HCT116 (cell line): ENCODE data around the gene AATF. TPM values are rescaled to one million over a fixed set of nuclear protein-coding genes. Genes with fewer than 3 reads are reported as not detected.

Experiments used
- ATAC-seq: fragments of 200-7000 bp; cut with Tn5 transposase; 2 replicates; pipeline ENCODE4 v1.9.1; 2020; ENCODE audit warnings: mild to moderate bottlenecking, moderate library complexity
- BruUV-seq: library from RNA; stranded (reverse); fragments of 400-500 nt; replicated peaks from 2 replicates; lab custom pipeline; 2021; lab: Mats Ljungman, UMichigan
- CTCF ChIA-PET: fragments of 300-600 bp; sonication (Branson Sonifier 250); formaldehyde crosslinking; loops from one replicate; lab custom pipeline; 2021; ENCODE audit warnings: antibody characterized with exemption; lab: Charles Lee
- POLR2A ChIA-PET: fragments of 300-600, 350-600 bp; sonication (Branson Sonifier 250); formaldehyde crosslinking; loops from one replicate; lab custom pipeline; 2021; ENCODE audit warnings: antibody characterized with exemption; lab: Charles Lee
- RAD21 ChIA-PET, 2 experiments: fragments of 300-600 bp; sonication (Branson Sonifier 250); formaldehyde crosslinking; loops; one replicate each; lab custom pipeline; 2023; ENCODE audit warnings: low total read pairs in 2 of 2; ENCODE audit not compliant: uncharacterized antibody in 2 of 2, unreplicated experiment in 2 of 2, low non-redundant PET in 1 of 2; lab: Charles Lee
- DNase-seq: peaks from one replicate; pipeline ENCODE4 v3.0.0-alpha.2; 2010; ENCODE audit warnings: low read depth, low spot score
- H2AFZ ChIP-seq: fragments of 200-600 bp; shearing (Covaris generic), sonication (generic); 2 replicates; pipeline ENCODE4 v1.6.1; 2017; ENCODE audit warnings: low read depth, mixed run types, mixed read lengths, antibody characterized with exemption, low read length; ENCODE audit not compliant: poor library complexity, severe bottlenecking
- H3K27ac ChIP-seq: 2 replicates; pipeline ENCODE4 v1.5.1; 2012; ENCODE audit warnings: low read depth, low read length
- H3K27me3 ChIP-seq: fragments of 200-600 bp; sonication (generic); 2 replicates; pipeline ENCODE4 v1.6.1; 2016; ENCODE audit warnings: mixed run types, low read length, mixed read lengths; ENCODE audit not compliant: insufficient read depth
- H3K36me3 ChIP-seq, 2 experiments: fragments of 200-500 bp in 1 of 2; fragments of 200-600 bp in 1 of 2; sonication (Bioruptor generic) in 1 of 2; sonication (generic) in 1 of 2; 2 replicates each; pipeline versions ENCODE4 v1.5.1 to v1.6.1; 2014 to 2016; ENCODE audit warnings: low read length in 2 of 2, inconsistent platforms in 1 of 2, mixed read lengths in 1 of 2, mixed run types in 1 of 2; ENCODE audit not compliant: insufficient read depth in 2 of 2, control insufficient read depth in 1 of 2
- H3K4me1 ChIP-seq, 2 experiments: fragments of 200-600 bp in 1 of 2; sonication (generic) in 1 of 2; 2 replicates each; pipeline versions ENCODE4 v1.5.1 to v1.6.1; 2012 to 2017; ENCODE audit warnings: low read length in 2 of 2, inconsistent platforms in 1 of 2, mild to moderate bottlenecking in 1 of 2, mixed read lengths in 1 of 2, mixed run types in 1 of 2, moderate library complexity in 1 of 2; ENCODE audit not compliant: insufficient read depth in 2 of 2, control insufficient read depth in 1 of 2
- H3K4me2 ChIP-seq: fragments of 200-600 bp; sonication (generic); 2 replicates; pipeline ENCODE4 v1.6.1; 2017; ENCODE audit warnings: mixed run types, low read length, mixed read lengths
- H3K4me3 ChIP-seq, 2 experiments: fragments of 200-600 bp in 1 of 2; sonication (generic) in 1 of 2; replicated peaks in 1 of 2; 2 replicates each; pipeline ENCODE4 v1.5.1; 2011 to 2016; ENCODE audit warnings: low read length in 2 of 2, control low read depth in 1 of 2, low read depth in 1 of 2, mild to moderate bottlenecking in 1 of 2, mixed read lengths in 1 of 2, mixed run types in 1 of 2
- H3K79me2 ChIP-seq: fragments of 200-600 bp; sonication (generic); 2 replicates; pipeline ENCODE4 v1.6.1; 2017; ENCODE audit warnings: mild to moderate bottlenecking, mixed run types, low read length, moderate library complexity, mixed read lengths; ENCODE audit not compliant: insufficient read depth
- H3K9ac ChIP-seq: fragments of 200-600 bp; sonication (generic); 2 replicates; pipeline ENCODE4 v1.6.1; 2016; ENCODE audit warnings: low read length, mixed read lengths
- H3K9me2 ChIP-seq: fragments of 200-600 bp; sonication (generic), shearing (Covaris generic); 2 replicates; pipeline ENCODE4 v1.6.1; 2017; ENCODE audit warnings: mixed run types, mild to moderate bottlenecking, moderate library complexity; ENCODE audit not compliant: insufficient read depth
- H3K9me3 ChIP-seq, 2 experiments: fragments of 200-500 bp in 1 of 2; fragments of 200-600 bp in 1 of 2; sonication (Bioruptor generic) in 1 of 2; sonication (generic) in 1 of 2; 2 replicates each; pipeline ENCODE4 v1.6.1; 2014 to 2017; ENCODE audit warnings: low read length in 2 of 2, mixed read lengths in 2 of 2, inconsistent platforms in 1 of 2, low read depth in 1 of 2, mild to moderate bottlenecking in 1 of 2, mixed run types in 1 of 2, moderate library complexity in 1 of 2; ENCODE audit not compliant: control insufficient read depth in 1 of 2, insufficient read depth in 1 of 2
- H4K20me1 ChIP-seq: fragments of 200-600 bp; sonication (generic), shearing (Covaris generic); 2 replicates; pipeline ENCODE4 v1.6.1; 2017; ENCODE audit warnings: mixed run types, mild to moderate bottlenecking, moderate library complexity; ENCODE audit not compliant: insufficient read depth
- EGR1 ChIP-seq: IDR thresholded peaks from 2 replicates; pipeline ENCODE4 v1.6.1; 2012; ENCODE audit warnings: low read depth
- EZH2phosphoT487 ChIP-seq: fragments of 200-600 bp; IDR thresholded peaks from 2 replicates; pipeline ENCODE4 v1.6.1; 2018; ENCODE audit warnings: antibody characterized with exemption, borderline replicate concordance
- JUND ChIP-seq: IDR thresholded peaks from 2 replicates; pipeline ENCODE4 v1.6.1; 2012
- POLR2A ChIP-seq: IDR thresholded peaks from 2 replicates; pipeline ENCODE4 v1.7.0; 2011; ENCODE audit warnings: borderline replicate concordance; ENCODE audit not compliant: insufficient read depth, insufficient read length; ENCODE audit errors: extremely low read depth
- RAD21 ChIP-seq: IDR thresholded peaks from 2 replicates; pipeline ENCODE4 v1.6.1; 2012; ENCODE audit warnings: low read depth, mild to moderate bottlenecking
- SRF ChIP-seq: IDR thresholded peaks from 2 replicates; pipeline ENCODE4 v1.6.1; 2012; ENCODE audit warnings: low read depth
- TCF7L2 ChIP-seq: IDR thresholded peaks from 2 replicates; pipeline ENCODE4 v1.7.0; 2011; ENCODE audit warnings: borderline replicate concordance, inconsistent platforms; ENCODE audit not compliant: insufficient read depth, insufficient read length; ENCODE audit errors: extremely low read depth
- YY1 ChIP-seq: IDR thresholded peaks from 2 replicates; pipeline ENCODE4 v1.6.1; 2011; ENCODE audit warnings: low read length, low read depth, moderate library complexity, mild to moderate bottlenecking; ENCODE audit not compliant: insufficient replicate concordance; ENCODE audit errors: extremely low read depth
- ZFX ChIP-seq: fragments of 450-650 bp; IDR thresholded peaks from 2 replicates; pipeline ENCODE4 v1.6.1; 2017
- intact Hi-C: fragments of 100-400 bp; cut with micrococcal nuclease; formaldehyde crosslinking; loops from 2 replicates; pipeline ENCODE4 v1.10.0; 2022
- total RNA-seq: library from RNA; stranded (reverse); gene quantifications from one replicate; pipeline ENCODE4 v1.2.1, GENCODE V29; 2021; ENCODE audit not compliant: unreplicated experiment
- TF ChIP-seq, protein P1 (sequence below): IDR thresholded peaks from 2 replicates; pipeline ENCODE4 v1.6.1; 2012
- TF ChIP-seq, protein P2 (sequence below): IDR thresholded peaks from 2 replicates; pipeline ENCODE4 v1.6.1; 2012
- TF ChIP-seq, protein P3 (sequence below): IDR thresholded peaks from 2 replicates; pipeline ENCODE4 v1.6.1; 2011; ENCODE audit warnings: mild to moderate bottlenecking, low read length, moderate library complexity; ENCODE audit not compliant: insufficient replicate concordance; ENCODE audit errors: extremely low read depth

The AATF gene
- total RNA-seq, 1 experiment from 2014 or later = 105 TPM

DNA sequence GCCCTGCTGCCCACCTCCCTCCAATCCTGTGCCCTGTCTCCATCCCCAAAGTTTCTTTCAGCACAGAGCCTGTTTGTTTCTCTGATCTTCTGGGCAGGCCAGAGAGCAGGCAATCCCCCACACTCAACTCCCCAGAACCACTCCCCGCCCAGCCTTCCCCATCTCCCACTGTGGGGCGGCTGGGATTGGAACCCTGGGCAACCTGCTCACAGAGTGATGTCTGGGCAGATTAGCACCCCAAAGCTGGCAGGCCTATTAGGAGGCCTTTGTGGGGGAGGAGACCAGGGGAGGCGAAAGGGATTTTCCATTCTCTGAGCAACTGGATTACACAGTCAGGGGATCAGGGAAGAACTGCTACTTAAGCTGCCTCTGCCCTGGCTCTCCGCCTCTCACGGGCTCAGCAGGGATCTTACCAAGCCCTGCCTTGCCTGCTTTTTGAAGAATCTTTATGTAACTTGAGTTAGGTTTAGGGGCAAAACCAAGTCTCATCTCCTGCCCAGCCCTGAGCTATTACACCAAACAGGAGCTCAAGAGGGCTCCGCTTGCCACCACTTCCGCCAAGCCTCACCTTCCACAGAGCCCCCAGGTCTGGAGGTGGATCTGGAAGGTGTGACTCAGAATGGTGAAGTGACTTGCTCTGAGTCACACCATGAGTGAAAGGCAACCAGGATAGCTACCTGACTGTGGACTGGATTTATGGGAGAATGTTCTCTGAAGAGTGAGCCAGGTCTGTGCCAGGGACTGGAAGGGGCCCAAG, 27.5 kb upstream of the AATF start (continued):
- TF ChIP-seq, protein P1, sequence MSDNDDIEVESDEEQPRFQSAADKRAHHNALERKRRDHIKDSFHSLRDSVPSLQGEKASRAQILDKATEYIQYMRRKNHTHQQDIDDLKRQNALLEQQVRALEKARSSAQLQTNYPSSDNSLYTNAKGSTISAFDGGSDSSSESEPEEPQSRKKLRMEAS = peak; percentile 65
- peak; percentile 78 for TF ChIP-seq SRF
- TF ChIP-seq, protein P2, sequence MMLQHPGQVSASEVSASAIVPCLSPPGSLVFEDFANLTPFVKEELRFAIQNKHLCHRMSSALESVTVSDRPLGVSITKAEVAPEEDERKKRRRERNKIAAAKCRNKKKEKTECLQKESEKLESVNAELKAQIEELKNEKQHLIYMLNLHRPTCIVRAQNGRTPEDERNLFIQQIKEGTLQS = no peak
- peak; percentile 49 for TF ChIP-seq RAD21
- peak; percentile 70 for TF ChIP-seq EGR1
- no peak for TF ChIP-seq EZH2phosphoT487
- TF ChIP-seq, protein P3, sequence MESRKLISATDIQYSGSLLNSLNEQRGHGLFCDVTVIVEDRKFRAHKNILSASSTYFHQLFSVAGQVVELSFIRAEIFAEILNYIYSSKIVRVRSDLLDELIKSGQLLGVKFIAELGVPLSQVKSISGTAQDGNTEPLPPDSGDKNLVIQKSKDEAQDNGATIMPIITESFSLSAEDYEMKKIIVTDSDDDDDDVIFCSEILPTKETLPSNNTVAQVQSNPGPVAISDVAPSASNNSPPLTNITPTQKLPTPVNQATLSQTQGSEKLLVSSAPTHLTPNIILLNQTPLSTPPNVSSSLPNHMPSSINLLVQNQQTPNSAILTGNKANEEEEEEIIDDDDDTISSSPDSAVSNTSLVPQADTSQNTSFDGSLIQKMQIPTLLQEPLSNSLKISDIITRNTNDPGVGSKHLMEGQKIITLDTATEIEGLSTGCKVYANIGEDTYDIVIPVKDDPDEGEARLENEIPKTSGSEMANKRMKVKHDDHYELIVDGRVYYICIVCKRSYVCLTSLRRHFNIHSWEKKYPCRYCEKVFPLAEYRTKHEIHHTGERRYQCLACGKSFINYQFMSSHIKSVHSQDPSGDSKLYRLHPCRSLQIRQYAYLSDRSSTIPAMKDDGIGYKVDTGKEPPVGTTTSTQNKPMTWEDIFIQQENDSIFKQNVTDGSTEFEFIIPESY = peak; percentile 75
- peak; percentile 80 for TF ChIP-seq YY1
- no peak for TF ChIP-seq ZFX

DNA sequence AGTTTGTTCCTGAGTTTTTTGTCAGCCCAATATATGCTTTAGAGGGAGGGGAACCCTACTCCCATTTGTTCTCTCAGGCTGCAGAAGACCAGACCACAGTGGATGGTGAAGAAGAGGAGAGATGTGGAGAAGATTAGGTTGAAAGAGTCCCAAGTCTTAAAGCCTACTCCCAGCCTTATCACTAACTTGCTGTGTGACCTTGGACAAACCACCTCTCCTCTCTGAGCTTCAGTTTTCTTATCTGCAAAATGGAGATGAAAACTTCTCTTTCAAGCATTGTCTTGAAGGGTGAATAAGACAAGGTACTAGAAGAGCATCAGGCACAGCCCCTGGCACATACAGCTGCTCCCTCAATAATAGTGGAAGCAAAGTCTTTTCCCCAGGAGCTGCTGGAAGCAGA, 26.6 kb upstream of the AATF start:
- Histone ChIP-seq H3K9me3 (no peaks in the 10 kb centered on the region), H3K27ac (peak overlapping the region; percentile 100), H3K9ac (peak overlapping the region; percentile 70), H4K20me1 (no peaks in the 10 kb centered on the region), H3K4me2 (peak overlapping the region; percentile 91), H3K36me3 (no peaks in the 10 kb centered on the region), H2AFZ (no peak overlapping the region), H3K4me3 (no peak overlapping the region), H3K27me3 (no peaks in the 10 kb centered on the region), H3K9me2 (no peaks in the 10 kb centered on the region), H3K4me1 (peaks cover 62 to 73% of the 10 kb centered on the region in 2 experiments), H3K79me2 (no peaks in the 10 kb centered on the region)
- intact Hi-C loops = no loop called here
- CTCF ChIA-PET = no interaction called here
- DNase-seq = no peak
- ATAC-seq = no peak
- RAD21 ChIA-PET = no interaction called here
- POLR2A ChIA-PET = interaction anchor here (1.3 to 1.6 kb wide), 4 partner anchors 11 to 49 kb away, joined by 3 to 5 read pairs (median 4); partner anchors contain the start of gene AATF
- no TSS peak for BruUV-seq
- TF ChIP-seq TCF7L2 (no peak), JUND (no peak), POLR2A (no peak), EZH2phosphoT487 (no peak)
- TF ChIP-seq, protein P1 = no peak
